ENCODE results near the gene RIPK4. TPM values are rescaled to one million over a fixed set of nuclear protein-coding genes. Genes with fewer than 3 reads are reported as not detected.

Gene RIPK4
- total and polyA plus RNA-seq, 2 of the 13 experiments (the other 11 are each of a cell fraction or from before 2014, with no cell fraction given), result 3.1 to 4.9 TPM

- Histone ChIP-seq H2AFZ (ENCODE audit: low read length) (no peak overlapping the region), H3K79me2 (ENCODE audit: insufficient read depth, low read length) (no peaks in the 10 kb centered on the region), H3K27ac (ENCODE audit: extremely low read length, insufficient read depth, low read length) (no peak overlapping the region), H4K20me1 (ENCODE audit: insufficient read depth, low read length) (no peaks in the 10 kb centered on the region), H3K4me3 (replicated peaks in 1 of 3; ENCODE audit: insufficient read depth in 1 of 3, low read depth in 2 of 3, low read length in 3 of 3) (no peak overlapping the region), H3K27me3 (ENCODE audit: control insufficient read depth in 1 of 2, insufficient read depth in 2 of 2, low read length in 2 of 2) (no peaks in the 10 kb centered on the region), H3K4me1 (ENCODE audit: insufficient read depth, low read length) (no peaks in the 10 kb centered on the region), H3K9ac (ENCODE audit: insufficient read depth, low read depth, low read length) (no peak overlapping the region), H3K36me3 (replicated peaks in 1 of 2; ENCODE audit: control insufficient read depth in 1 of 2, insufficient read depth in 2 of 2, low read length in 2 of 2) (peaks cover 27 to 53% of the 10 kb centered on the region in 2 experiments), H3K9me3 (ENCODE audit: low read length) (peaks cover 13% of the 10 kb centered on the region; the same call in 1 of the 2 replicates), H3K4me2 (ENCODE audit: low read depth, low read length) (no peak overlapping the region)
- in situ Hi-C loops (cut with HindIII; ENCODE audit: extremely low pct_ligation_motif_present, low pct_unique_long_range_greater_than_20kb) (no loop called here), intact Hi-C loops (cut with micrococcal nuclease; ENCODE audit: unreplicated experiment) (no loop called here)
- ChIA-PET POLR2A (interaction anchor here (1.1 kb wide), 1 partner anchor 23 kb away, joined by 3 read pairs; no protein-coding TSS in a partner anchor), CTCF (ENCODE audit: low intra/inter-chr PET ratio, low total read pairs) (no interaction called here)
- no TSS peak for BruUV-seq (replicated peaks)
- FAIRE-seq (no peak), ATAC-seq (no peak), DNase-seq (ENCODE audit: low spot score) (no peak)
- TF ChIP-seq, protein P1, sequence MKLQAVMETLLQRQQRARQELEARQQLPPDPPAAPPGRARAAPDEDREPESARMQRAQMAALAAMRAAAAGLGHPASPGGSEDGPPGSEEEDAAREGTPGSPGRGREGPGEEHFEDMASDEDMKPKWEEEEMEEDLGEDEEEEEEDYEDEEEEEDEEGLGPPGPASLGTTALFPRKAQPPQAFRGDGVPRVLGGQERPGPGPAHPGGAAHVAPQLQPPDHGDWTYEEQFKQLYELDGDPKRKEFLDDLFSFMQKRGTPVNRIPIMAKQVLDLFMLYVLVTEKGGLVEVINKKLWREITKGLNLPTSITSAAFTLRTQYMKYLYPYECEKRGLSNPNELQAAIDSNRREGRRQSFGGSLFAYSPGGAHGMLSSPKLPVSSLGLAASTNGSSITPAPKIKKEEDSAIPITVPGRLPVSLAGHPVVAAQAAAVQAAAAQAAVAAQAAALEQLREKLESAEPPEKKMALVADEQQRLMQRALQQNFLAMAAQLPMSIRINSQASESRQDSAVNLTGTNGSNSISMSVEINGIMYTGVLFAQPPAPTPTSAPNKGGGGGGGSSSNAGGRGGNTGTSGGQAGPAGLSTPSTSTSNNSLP (IDR thresholded peaks at IDR 0.05; ENCODE audit: low read depth, low read length), result no peak
- TF ChIP-seq ZNF30 (CRISPR knock-in tag; IDR thresholded peaks at IDR 0.05), result no peak
- 97% methylated on average over 12 of the region's 12 CpGs for WGBS (ENCODE audit: low lambda C conversion rate)
Observed at GRCh38 chr21:41739011-41739410, 27.8 kb downstream of the RIPK4 start.

GRCh38 chr21:41737651-41738324 is 29.1 kb downstream of the RIPK4 start:
- no peak for FAIRE-seq
- POLR2A ChIA-PET, result no interaction called here
- intact Hi-C loops (cut with micrococcal nuclease; ENCODE audit: unreplicated experiment), result no loop called here
- CTCF ChIA-PET (ENCODE audit: low intra/inter-chr PET ratio, low total read pairs), result no interaction called here
- H3K27ac ChIP-seq (ENCODE audit: extremely low read length, insufficient read depth, low read length), result no peak overlapping the region
- H3K36me3 ChIP-seq (replicated peaks in 1 of 2; ENCODE audit: control insufficient read depth in 1 of 2, insufficient read depth in 2 of 2, low read length in 2 of 2), result peaks cover 19 to 41% of the 10 kb centered on the region in 2 experiments
- no peak overlapping the region for H3K9ac ChIP-seq (ENCODE audit: insufficient read depth, low read depth, low read length)
- no peaks in the 10 kb centered on the region for H3K4me1 ChIP-seq (ENCODE audit: insufficient read depth, low read length)
- DNase-seq (ENCODE audit: low spot score), result no peak
- ATAC-seq, result no peak
- H3K27me3 ChIP-seq (ENCODE audit: control insufficient read depth in 1 of 2, insufficient read depth in 2 of 2, low read length in 2 of 2), result no peaks in the 10 kb centered on the region
- no TSS peak for BruUV-seq (replicated peaks)
- no peak overlapping the region for H2AFZ ChIP-seq (ENCODE audit: low read length)
- H3K4me2 ChIP-seq (ENCODE audit: low read depth, low read length), result no peak overlapping the region
- H3K4me3 ChIP-seq (replicated peaks in 1 of 3; ENCODE audit: insufficient read depth in 1 of 3, low read depth in 2 of 3, low read length in 3 of 3), result no peak overlapping the region
- no peaks in the 10 kb centered on the region for H3K79me2 ChIP-seq (ENCODE audit: insufficient read depth, low read length)
- no peaks in the 10 kb centered on the region for H4K20me1 ChIP-seq (ENCODE audit: insufficient read depth, low read length)
- WGBS (ENCODE audit: low lambda C conversion rate), result 94% methylated on average over 9 of the region's 9 CpGs
- H3K9me3 ChIP-seq (ENCODE audit: low read length), result peaks cover 13% of the 10 kb centered on the region; the same call in 1 of the 2 replicates
- in situ Hi-C loops (cut with HindIII; ENCODE audit: extremely low pct_ligation_motif_present, low pct_unique_long_range_greater_than_20kb), result no loop called here
- TF ChIP-seq GMEB1 (CRISPR knock-in tag; IDR thresholded peaks at IDR 0.05; ENCODE audit: borderline replicate concordance) (no peak), HNF4A (CRISPR knock-in tag; IDR thresholded peaks at IDR 0.05) (no peak), ZC3H13 (CRISPR knock-in tag; IDR thresholded peaks at IDR 0.05) (peak; percentile 52; the same call in 1 of the 2 replicates), HNRNPLL (IDR thresholded peaks at IDR 0.05; ENCODE audit: low read depth, low read length, poor library complexity, severe bottlenecking) (no peak), ZNF788 (CRISPR knock-in tag; IDR thresholded peaks at IDR 0.05; ENCODE audit: borderline replicate concordance) (no peak), ZNF768 (CRISPR knock-in tag; IDR thresholded peaks at IDR 0.05) (no peak), ZNF512 (CRISPR knock-in tag; IDR thresholded peaks at IDR 0.05) (no peak), LBX2 (CRISPR knock-in tag; IDR thresholded peaks at IDR 0.05; ENCODE audit: borderline replicate concordance) (no peak), TBX2 (CRISPR knock-in tag; IDR thresholded peaks at IDR 0.05; ENCODE audit: borderline replicate concordance) (no peak), ZNF234 (CRISPR knock-in tag; conservative IDR thresholded peaks at IDR 0.05) (no peak)
